NCI-H1417 treated with DMSO at 0.1 percent for 48 hours (cell line): ENCODE results near the gene C12orf42.
"Not testable (repeated sequence)": the region's sequence is repeated elsewhere in the genome, so short reads cannot be mapped to it uniquely, and the experiment has no call there.

Experiments
- DNase-seq: peaks from one replicate; lab custom pipeline; 2025; lab: John Stamatoyannopoulos, UW

C12orf42 gene

GRCh38 chr12:103494734-103495468 lies 867 bp downstream of the C12orf42 start:
- peak; percentile 86 for DNase-seq

DNA sequence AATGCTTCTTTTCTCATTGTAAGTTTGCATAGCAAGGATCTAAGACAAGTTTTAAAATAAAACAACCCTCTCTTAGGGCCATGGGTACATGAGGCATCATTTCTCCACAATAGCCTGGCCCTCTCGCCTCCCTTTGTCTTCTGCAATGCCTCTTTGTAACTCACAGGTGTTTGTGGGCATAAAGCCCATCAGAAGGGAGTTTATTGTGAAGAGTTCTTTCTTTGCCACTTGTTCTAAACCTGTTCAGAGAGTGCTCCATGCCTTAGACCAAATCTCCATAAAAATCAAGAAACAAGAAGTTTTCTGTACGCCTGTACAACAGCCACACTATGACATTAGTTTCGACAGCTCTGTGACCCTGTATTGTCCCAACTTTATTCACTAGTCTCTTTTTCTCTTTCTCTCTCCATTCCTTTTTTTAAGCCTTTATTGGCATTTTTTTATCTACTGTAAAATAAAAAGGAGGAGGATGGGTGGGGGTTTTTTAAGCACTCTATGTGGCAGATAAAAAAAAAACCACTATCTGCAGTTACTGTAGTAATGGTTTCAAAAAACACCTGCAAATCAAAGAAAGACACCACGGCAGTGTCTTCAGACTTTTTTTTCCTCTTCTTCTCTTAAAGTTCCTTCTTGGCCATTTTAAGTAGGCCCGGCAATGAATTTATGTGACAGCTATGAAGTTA lies 1.6 kb downstream of the C12orf42 start:
- no peak for DNase-seq

DNA sequence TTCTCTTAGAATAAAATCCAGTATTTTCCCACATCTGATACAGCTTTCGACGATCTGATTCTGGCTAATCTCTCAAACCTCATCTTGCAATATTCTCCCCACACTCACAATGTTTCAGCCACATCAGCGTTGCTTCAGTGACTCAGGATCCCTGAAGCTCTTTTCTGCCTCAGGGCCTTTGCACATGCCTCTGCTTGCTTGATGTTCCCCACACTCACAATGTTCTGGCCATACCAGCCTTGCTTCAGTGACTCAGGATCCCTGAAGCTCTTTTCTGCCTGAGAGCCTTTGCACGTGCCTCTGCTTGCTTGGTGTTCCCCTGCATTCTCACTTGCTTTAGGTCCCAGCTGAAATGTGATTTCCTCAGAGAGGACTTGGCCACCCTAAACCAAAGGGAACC lies 2.6 kb downstream of the C12orf42 start:
- DNase-seq: no peak

DNA sequence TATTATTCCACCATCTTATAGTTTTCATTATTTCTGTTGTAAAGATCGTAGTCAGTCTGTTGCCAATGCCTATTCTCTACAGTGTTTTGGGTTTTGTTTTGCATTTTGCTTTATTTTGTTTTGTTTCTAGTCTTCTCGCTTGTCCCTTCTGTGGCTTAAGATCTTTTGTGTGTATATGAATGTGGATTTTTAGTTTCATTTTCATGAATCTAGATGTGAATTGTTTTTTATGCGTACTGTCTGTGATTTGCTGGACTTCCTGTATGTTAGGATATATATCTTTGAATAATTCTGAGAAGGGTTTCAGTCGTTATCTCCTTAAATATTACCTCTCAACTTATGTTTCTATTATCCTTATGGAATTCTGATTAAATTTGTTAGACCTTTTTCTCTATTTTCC lies 13.4 kb downstream of the C12orf42 start:
- no peak for DNase-seq

DNA sequence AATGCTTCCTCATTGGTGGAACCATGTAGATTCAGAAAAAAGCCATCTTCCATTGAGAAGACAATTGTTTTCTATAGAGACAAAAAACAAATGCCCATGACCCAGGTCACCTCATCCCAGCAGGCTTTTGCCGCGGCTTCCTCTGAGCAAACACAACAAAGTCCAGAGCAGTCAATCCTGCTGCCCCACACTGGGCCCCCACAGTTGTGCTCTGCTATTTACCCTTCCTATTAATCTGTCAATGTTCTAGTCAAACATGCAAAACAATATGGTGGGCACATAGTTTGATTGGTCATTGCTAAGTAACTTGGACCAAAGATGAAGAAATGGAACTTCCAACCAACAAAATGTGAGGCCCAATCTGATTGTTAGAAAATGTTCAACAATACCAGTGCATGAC lies 20.7 kb downstream of the C12orf42 start:
- DNase-seq: no peak

DNA sequence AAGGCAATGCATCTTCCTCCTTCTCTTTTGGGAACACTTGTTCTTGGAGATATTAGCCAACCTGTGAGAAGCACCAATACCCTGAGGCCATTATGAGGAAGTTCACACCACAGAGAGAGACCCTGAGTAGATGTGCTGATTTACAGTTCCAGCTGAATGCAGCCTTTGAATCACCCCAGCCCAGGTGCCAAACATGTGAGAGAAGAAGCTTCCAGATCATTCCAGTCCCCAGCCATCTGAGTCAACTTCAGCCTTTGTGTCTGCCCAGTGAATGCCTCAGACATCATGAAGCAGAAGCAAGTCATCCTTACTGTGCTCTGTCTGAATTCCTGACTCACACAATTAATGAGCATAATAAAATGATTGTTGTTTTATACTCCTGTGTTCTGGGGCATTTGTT lies 25.1 kb downstream of the C12orf42 start:
- DNase-seq: no peak

- DNase-seq: no peak
Observed at GRCh38 chr12:103469719-103470118, 26.0 kb downstream of the C12orf42 start.

DNA sequence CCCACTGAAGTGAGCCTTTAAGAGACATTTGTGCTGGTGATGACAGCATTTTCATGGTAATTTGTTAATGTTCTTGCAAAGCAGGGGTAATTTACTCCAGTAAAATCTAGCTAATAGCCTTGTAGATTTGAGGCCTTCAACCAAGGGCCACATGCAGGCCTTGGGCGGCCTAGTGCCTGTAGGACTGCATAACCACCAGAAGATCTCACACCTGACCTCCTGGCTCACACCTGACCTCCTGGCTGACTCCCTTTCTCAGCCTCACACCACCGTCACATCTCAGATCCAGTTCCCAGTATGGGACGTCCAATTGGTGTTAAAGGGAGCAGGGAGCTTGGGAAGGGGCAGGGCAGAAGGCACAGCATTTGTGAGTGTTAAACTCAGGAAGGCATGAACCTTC lies 26.9 kb downstream of the C12orf42 start:
- DNase-seq: no peak

GRCh38 chr12:103462675-103463074 lies 33.1 kb downstream of the C12orf42 start:
- no peak for DNase-seq

GRCh38 chr12:103457471-103457870 lies 38.3 kb downstream of the C12orf42 start:
- DNase-seq: no peak

- no peak for DNase-seq
Observed at GRCh38 chr12:103456006-103456405, 39.8 kb downstream of the C12orf42 start.

DNA sequence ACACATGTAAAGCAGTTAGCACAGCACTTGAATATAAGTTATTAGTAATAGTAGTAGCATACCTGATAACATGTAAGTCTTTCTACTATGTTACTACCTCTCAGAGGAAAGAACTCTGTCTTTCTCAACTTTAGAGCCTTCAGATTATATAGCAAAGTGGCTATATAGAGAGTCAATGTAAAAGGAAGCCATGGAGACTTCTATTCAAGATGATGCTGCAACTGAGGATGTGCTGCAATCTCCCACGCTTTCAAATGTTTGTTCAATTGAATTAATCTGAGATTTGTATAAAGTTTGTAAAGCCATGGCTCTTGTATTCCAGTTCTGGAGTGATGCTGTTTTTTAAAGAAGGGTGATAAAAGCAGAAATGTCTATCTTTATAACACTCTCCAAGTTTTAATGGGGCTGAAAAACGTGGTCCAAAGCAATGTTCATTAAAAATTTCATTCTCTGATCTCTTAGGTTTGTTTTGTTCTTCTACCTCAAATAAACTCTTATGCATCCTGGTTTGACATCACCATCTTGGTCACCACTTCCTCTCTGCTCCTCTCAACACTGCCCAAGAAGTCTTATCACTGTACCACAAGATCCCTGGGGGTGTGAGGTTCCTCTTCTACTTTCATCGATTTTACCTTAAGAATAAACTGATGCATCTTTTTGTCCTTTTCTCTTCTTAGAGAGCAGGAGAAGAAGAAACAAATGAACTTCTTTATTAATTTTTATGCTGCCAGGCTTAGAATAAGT lies 40.6 kb downstream of the C12orf42 start:
- DNase-seq: no peak

DNA sequence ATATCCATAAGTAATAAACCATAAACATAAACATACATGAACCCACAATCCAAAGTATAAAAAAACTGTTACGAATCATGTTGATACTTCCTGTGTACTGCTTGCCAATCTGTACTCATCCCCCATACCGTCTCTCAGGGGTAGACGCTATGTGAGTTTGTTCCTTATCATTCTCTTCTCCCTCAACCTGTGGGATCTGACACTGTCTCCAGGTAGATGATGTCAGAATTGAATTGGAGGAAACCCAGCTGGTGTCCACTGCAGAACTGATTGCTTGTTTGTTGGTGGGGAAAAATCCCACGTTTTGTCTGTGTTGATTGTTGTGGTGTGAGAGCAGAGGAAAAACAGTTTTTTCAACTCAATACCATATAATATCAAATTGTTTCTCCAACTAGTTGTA lies 50.8 kb downstream of the C12orf42 start:
- no peak for DNase-seq

GRCh38 chr12:103442822-103443221 lies 52.9 kb downstream of the C12orf42 start:
- DNase-seq: no peak

GRCh38 chr12:103442182-103442555 lies 53.6 kb downstream of the C12orf42 start:
- DNase-seq: no peak

DNA sequence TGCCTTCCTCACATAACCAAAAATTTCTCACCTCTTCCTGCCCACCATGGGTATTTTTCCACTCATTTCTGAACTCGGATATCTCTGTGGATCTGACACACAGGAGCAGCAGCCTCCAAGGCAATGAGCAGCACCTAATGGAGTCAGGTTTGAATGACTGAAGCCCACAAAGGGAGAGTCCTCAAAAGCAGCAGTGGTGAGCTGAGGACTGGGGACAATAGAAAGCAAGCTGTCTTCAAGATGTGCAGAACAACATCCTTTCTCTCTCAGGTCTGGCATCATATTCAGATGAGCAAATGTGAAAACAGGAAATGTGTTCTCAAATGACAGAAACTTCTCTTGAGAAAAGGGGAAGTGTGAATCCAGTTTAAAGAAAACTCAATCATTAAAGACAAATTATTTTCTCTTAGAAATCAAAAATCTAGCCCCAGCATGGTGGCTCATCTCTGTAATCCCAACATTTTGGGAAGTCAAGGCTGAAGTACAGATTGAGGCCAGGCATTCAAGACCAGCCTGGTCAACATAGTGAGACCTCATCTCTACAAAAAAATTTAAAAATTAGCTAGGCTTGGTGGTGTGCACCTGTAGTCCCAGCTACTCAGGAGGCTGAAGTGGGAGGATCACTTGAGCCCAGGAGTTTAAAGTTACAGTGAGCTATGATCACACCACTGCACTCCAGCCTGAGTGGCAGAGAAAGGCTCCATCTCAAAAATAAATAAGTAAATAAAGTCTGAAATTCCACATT lies 54.2 kb downstream of the C12orf42 start:
- no peak for DNase-seq

- not testable (repeated sequence) for DNase-seq
Observed at GRCh38 chr12:103434165-103435105, 61.3 kb downstream of the C12orf42 start.

GRCh38 chr12:103431950-103432349 lies 63.8 kb downstream of the C12orf42 start:
- DNase-seq: no peak

DNA sequence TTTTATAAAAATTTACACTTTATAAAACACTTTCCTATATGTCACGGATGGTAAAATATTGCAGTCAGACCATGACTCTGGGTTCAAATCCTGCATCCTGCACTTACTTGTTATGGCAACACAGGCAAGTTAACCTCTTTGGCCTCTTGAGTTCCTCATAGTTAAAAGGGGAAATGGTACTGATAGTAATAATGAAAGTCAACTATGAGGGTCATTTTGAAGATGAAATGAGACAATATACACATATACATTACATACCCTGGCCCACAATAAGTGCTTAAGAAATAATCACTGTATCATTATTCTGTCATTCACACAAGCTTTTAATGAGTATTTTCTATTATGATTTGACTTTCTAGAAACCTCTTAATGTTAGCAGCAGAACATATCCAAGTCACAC lies 64.4 kb downstream of the C12orf42 start:
- DNase-seq: no peak

DNA sequence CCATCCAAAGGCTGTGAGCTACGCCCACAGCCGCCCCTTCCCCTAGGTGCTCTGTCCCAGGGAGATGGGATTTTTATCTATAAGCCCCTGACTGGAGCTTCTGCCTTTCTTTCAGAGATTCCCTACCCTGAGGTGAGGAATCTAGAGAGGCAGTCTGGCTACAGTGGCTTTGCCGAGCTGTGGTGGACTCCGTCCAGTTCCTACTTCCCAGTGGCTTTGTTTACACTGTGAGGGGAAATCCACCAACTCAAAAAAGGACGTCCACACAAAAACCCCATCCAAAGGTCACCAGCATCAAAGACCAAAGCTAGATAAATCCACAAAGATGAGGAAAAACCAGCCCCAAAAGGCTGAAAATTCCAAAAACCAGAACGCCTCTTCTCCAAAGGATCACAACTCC lies 70.1 kb downstream of the C12orf42 start:
- DNase-seq: not testable (repeated sequence)
